NCI-H1092 (cell line): ENCODE data around the gene FGR.

Experiments used
- DNase-seq: peaks from one replicate; lab custom pipeline; 2025; lab: John Stamatoyannopoulos, UW

Gene FGR

GRCh38 chr1:27566462-27567145, 68.4 kb downstream of the FGR start:
- DNase-seq = no peak

GRCh38 chr1:27564710-27565649, 70.0 kb downstream of the FGR start:
- no peak for DNase-seq

- no peak for DNase-seq
These were observed 71.2 kb downstream of the FGR start for GRCh38 chr1:27563591-27564471.

GRCh38 chr1:27563341-27563590, 71.7 kb downstream of the FGR start:
- DNase-seq = no peak

GRCh38 chr1:27562534-27563340, 72.2 kb downstream of the FGR start:
- DNase-seq = no peak
